Measurements from ENCODE around the gene FMO3. TPM values are rescaled to one million over a fixed set of nuclear protein-coding genes. Genes with fewer than 3 reads are reported as not detected.

Gene FMO3
- total RNA-seq, 1 experiment from 2014 or later, result not detected

GRCh38 chr1:171166361-171166760 is 75.7 kb downstream of the FMO3 start:
- Mint-ChIP-seq H3K9me3 (ENCODE audit: unreplicated experiment) (peaks cover 13% of the 10 kb centered on the region), H3K4me1 (ENCODE audit: low read depth, unreplicated experiment) (peaks cover 3% of the 10 kb centered on the region), H3K36me3 (ENCODE audit: insufficient read depth, unreplicated experiment) (no peaks in the 10 kb centered on the region), H3K27me3 (ENCODE audit: insufficient read depth, unreplicated experiment) (no peaks in the 10 kb centered on the region), H3K4me3 (ENCODE audit: unreplicated experiment) (no peak overlapping the region), H3K27ac (ENCODE audit: unreplicated experiment) (no peak overlapping the region)
- ChIA-PET CTCF (no interaction called here), POLR2A (no interaction called here)
- no peak for DNase-seq
- Histone ChIP-seq H3K4me3 (ENCODE audit: low read depth, low read length) (no peak overlapping the region), H3K27me3 (replicated peaks; ENCODE audit: control insufficient read depth, insufficient read depth, low read length) (no peaks in the 10 kb centered on the region), H3K9me3 (no peaks in the 10 kb centered on the region), H3K36me3 (ENCODE audit: control insufficient read depth, insufficient read depth, low read length) (no peaks in the 10 kb centered on the region), H3K4me1 (peaks cover 10% of the 10 kb centered on the region)
- intact Hi-C loops (cut with micrococcal nuclease; ENCODE audit: unreplicated experiment), result no loop called here
- no TSS peak for BruUV-seq (replicated peaks)
- TF ChIP-seq CTCF (IDR thresholded peaks at IDR 0.05; ENCODE audit: insufficient read depth in 1 of 2, low read depth in 1 of 2, low read length in 1 of 2, severe bottlenecking in 1 of 2, unreplicated experiment in 1 of 2), result no peak

Small RNA genes within 50 kb of the gene (microRNA-seq; reads per million reads assigned to microRNA genes)
- gene MIR1295A (not detected), gene MIR1295B (not detected)

Other genes with a start within 250 kb of the FMO3 start
- gene MROH9, start 155.4 kb upstream of the FMO3 start, total RNA-seq (2022), result not detected in 2 replicates
- not detected in 2 replicates for gene FMO2, start 94.4 kb downstream of the FMO3 start, total RNA-seq (2022)
- gene FMO1, start 157.6 kb downstream of the FMO3 start, total RNA-seq (2022), result 0.77 TPM in 1 of 2 replicates, not detected in the other
- gene FMO4, start 223.3 kb downstream of the FMO3 start, total RNA-seq (2022), result 2.3 and 3.8 TPM in 2 replicates